Epithelial cell of esophagus (primary cell): ENCODE measurements around the gene BNIP1.
A peak's percentile ranks its signal among the peaks of the same experiment; 100 is the strongest.
"Not testable (repeated sequence)": the region's sequence is repeated elsewhere in the genome, so short reads cannot be mapped to it uniquely, and the experiment has no call there.

Source experiments
- DNase-seq: peaks from one replicate; pipeline ENCODE4 v3.0.0; 2010; ENCODE audit warnings: low read depth
- H3K4me3 ChIP-seq: 2 replicates; pipeline ENCODE4 v1.5.1; 2011; ENCODE audit warnings: mild to moderate bottlenecking, low read length, control low read depth
- TF ChIP-seq, protein P1 (sequence below): IDR thresholded peaks from 2 replicates; pipeline ENCODE4 v1.5.1; 2011; ENCODE audit warnings: low read depth, mild to moderate bottlenecking, low read length, control low read depth, inconsistent platforms; ENCODE audit not compliant: insufficient read depth; ENCODE audit errors: missing control alignments

BNIP1 gene

DNA sequence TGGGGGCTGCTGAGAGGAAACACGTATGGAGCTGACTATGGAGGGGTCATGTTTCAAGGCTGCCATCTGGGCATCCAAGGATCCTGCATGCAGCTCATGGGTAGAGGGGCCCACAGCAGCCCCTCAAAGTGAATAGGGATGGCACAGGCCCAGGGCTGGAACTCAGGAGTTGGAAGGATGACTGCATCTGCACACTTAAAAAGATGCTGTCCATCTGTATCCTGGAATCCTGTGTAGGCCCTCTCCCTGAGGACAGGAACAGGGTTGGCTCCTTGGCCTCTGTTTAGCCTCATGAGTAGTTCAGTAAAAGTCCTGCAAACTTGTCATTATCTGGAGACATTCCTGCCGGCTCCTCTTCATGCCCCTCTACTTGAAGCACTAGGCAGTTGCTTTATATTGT lies 4.0 kb downstream of the BNIP1 start:
- no peak overlapping the region for H3K4me3 ChIP-seq
- TF ChIP-seq, protein P1, sequence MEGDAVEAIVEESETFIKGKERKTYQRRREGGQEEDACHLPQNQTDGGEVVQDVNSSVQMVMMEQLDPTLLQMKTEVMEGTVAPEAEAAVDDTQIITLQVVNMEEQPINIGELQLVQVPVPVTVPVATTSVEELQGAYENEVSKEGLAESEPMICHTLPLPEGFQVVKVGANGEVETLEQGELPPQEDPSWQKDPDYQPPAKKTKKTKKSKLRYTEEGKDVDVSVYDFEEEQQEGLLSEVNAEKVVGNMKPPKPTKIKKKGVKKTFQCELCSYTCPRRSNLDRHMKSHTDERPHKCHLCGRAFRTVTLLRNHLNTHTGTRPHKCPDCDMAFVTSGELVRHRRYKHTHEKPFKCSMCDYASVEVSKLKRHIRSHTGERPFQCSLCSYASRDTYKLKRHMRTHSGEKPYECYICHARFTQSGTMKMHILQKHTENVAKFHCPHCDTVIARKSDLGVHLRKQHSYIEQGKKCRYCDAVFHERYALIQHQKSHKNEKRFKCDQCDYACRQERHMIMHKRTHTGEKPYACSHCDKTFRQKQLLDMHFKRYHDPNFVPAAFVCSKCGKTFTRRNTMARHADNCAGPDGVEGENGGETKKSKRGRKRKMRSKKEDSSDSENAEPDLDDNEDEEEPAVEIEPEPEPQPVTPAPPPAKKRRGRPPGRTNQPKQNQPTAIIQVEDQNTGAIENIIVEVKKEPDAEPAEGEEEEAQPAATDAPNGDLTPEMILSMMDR, result no peak
- DNase-seq, result no peak

DNA sequence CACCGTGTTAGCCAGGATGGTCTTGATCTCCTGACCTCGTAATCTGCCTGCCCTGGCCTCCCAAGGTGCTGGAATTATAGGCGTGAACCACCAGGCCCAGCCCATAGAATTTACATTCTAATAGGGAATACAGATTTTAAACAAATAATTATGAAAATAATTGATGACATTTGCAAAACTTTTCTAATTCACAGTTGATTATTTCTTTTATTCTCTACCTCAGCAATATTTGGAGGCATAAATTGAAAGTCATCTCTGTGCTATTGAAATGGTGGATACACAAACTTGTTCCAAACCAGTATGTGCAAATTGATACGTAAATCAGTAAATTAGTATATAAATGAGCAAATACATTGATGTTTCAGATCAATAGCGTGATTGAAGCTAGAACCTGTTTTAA lies 8.2 kb downstream of the BNIP1 start:
- no peak for DNase-seq
- H3K4me3 ChIP-seq, result no peak overlapping the region
- TF ChIP-seq, protein P1, result no peak

DNA sequence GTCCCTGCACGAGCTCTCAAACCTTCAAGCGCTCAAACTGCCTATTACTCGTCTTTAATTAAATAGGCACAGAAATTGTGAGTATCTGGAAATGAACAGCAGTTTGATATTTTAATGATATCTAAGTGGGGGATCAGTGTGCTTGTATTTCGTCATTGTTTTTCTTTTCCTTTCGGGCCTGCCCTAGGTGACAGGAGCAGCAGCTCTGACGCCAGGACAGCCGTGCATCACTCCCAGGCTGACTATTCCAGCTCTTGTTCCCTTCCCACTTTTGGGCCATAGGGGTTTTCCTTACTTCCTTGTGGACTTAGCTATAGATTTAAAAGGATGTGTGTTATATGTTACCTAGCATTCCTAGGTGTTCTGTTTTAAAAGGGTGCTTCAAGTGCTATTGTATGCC lies 9.5 kb downstream of the BNIP1 start:
- no peak for DNase-seq
- H3K4me3 ChIP-seq, result no peak overlapping the region
- TF ChIP-seq, protein P1, result no peak

DNA sequence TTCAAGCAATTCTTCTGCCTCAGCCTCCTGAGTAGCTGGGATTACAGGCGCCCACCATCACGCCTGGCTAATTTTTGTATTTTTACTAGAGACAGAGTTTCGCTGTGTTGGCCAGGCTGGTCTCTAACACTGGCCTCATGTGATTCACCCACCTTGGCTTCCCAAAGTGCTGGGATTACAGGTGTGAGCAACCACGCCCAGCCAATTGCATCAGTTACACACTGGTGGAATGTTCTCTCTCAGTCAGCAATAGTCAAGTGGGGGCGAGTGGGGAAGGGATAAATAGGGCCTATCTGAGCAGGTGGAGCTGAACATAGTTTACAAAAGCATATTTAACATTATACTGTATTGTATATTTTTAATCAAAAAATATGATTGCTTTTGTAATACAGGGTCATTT lies 10.3 kb downstream of the BNIP1 start:
- not testable (repeated sequence) for H3K4me3 ChIP-seq
- peak; percentile 77 for DNase-seq

GRCh38 chr5:173155912-173156311 lies 11.6 kb downstream of the BNIP1 start:
- TF ChIP-seq, protein P1, result no peak
- no peak for DNase-seq
- no peak overlapping the region for H3K4me3 ChIP-seq

DNA sequence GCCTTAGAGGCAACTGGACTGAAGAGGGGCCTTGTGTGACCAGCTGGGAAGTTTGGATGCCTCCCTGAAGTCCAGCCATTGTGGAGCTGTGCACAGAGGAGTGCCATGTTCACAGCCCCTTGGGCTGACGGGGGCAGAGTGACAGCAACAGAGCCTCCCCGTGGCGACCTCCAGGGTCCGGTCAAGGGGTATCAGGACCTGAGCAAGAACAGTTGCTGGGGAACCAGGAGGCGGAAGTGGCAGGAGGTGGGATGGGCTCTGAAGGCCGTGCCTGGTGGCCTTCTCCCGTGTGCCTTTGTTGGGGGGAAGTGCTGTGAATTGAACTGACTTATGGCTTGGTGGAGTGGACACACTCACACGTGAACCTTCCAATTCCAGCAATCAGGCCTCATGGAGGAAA lies 14.0 kb downstream of the BNIP1 start:
- DNase-seq, result no peak
- TF ChIP-seq, protein P1, result no peak
- H3K4me3 ChIP-seq, result no peak overlapping the region

DNA sequence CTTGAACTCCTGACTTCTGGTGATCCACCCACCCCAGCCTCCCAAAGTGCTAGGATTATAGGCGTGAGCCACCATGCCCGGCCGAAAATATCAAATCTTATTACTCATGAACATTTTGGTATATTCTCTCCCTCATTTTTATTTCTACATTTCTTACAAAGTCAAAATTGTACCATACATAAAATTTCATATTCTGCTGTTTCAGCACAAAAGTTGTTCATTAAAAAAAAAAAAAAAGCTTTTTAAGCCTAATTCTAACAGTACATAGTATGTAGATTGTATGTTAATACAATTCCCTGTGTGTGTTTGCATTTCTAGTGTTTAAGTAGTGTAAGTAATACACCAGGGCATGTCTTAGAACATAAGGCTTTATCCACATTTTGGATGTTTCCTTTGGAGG lies 14.9 kb downstream of the BNIP1 start:
- DNase-seq, result no peak
- TF ChIP-seq, protein P1, result no peak
- H3K4me3 ChIP-seq, result no peak overlapping the region

GRCh38 chr5:173161148-173161547 lies 16.8 kb downstream of the BNIP1 start:
- no peak for DNase-seq
- no peak overlapping the region for H3K4me3 ChIP-seq
- TF ChIP-seq, protein P1, result no peak
